Activated CD8-positive, alpha-beta memory T cell treated with anti-CD3 and anti-CD28 coated beads, Interleukin-2, amount 50 U/mL, for 48 hours (primary cell): ENCODE results near the gene AP2A2.

Experiments used
- DNase-seq: peaks from one replicate; pipeline ENCODE4 v3.0.0-alpha.2; 2020

Gene AP2A2

GRCh38 chr11:926341-926916 lies 759 bp downstream of the AP2A2 start:
- DNase-seq = no peak

GRCh38 chr11:927871-928270 lies 2.2 kb downstream of the AP2A2 start:
- DNase-seq = no peak

DNA sequence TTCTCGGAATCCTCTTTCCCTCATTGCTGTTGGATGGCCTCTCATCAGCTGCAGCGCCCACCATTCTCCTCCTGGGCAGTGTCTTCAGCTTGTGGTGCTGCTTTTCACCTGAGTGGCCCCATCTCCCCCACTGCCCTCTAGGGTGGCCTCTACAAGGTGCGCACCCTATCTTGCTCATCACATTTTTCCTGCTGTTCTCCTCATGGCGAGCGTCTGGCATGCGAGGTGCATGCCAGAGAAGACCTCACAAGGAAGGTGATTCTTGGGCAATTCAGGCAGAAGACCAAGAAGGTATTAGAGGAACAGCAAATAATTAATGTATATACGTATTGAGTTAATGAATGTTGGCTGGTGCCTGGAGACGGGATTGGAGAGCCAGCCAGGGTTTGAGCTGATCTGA lies 3.1 kb downstream of the AP2A2 start:
- no peak for DNase-seq

DNA sequence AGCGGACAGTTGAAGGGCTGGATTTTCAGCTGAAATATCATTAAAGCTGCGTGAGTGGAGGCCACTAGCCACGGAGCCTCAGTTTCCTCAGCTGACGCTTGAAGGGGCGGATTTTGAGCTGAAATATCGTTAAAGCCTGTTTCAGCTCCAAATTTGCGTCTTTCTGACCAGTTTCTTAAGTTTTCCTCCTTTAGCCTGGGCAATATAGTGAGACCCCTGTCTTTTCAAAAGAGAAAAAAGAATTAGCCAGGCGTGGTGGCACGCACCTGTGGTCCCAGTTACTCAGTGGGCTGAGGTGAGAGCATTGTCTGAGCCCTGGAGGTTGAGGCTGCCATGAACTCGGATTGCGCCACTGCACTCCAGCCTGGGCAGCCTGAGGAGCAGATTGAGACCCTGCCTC lies 3.7 kb downstream of the AP2A2 start:
- no peak for DNase-seq

GRCh38 chr11:931385-931784 lies 5.7 kb downstream of the AP2A2 start:
- DNase-seq = no peak

DNA sequence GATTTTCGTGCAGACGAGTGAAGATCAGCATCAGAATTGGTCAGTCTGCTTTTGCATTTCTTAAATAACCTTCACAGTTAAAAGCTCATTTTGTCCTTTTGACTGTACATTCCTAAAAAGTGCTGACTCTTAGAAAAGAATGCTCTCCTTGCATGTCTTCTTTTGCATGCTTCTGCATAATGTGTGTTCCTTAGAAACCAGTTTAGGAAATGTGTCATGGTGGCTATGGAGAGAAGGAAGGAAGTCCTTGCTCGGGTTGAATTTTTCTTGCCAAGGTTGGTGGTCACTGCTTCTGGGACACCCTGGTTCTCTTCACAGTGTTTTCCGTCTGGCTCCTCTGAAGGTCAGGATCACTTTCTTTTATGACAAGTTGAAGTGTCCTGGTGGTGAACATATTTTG lies 6.8 kb downstream of the AP2A2 start:
- DNase-seq = no peak

GRCh38 chr11:933142-933851 lies 7.6 kb downstream of the AP2A2 start:
- DNase-seq = no peak

- no peak for DNase-seq
Observed at GRCh38 chr11:933936-934335, 8.3 kb downstream of the AP2A2 start.

DNA sequence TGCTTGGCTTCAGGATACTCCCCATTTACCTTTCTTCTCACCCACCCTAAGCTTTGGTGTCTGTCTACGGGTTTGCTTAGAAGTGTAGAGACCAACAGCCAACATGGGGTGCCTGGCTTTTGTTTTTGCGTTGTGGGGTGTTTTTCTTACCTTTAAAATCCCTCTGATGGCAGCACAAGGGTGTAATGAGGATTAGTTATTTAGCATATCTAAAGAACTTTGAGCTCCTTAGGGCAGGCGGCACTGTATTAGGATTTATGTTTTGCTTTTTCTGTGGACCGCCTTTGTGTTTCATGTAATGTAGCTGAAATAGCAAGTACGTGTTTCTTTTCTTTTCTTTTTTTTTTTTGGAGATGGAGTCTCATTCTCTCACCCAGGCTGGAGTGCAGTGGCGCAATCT lies 8.9 kb downstream of the AP2A2 start:
- no peak for DNase-seq

DNA sequence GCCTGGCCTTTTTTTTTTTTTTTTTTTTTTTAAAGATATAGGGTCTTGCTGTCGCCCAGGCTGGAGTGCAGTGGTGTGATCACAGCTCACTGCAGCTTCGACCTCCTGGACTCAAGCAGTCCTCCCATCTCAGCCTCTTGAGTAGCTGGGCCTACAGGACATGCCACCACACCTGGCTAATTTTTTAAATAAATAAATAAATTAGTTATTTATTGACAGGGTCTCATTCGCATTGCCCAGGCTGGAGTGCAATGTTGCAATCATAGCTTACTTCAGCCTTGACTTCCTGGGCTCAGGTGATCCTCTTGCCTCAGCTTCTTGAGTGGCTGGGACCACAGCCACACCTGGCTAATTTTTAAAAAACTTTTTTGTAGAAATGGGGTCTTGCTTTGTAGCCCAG lies 10.5 kb downstream of the AP2A2 start:
- DNase-seq = no peak

DNA sequence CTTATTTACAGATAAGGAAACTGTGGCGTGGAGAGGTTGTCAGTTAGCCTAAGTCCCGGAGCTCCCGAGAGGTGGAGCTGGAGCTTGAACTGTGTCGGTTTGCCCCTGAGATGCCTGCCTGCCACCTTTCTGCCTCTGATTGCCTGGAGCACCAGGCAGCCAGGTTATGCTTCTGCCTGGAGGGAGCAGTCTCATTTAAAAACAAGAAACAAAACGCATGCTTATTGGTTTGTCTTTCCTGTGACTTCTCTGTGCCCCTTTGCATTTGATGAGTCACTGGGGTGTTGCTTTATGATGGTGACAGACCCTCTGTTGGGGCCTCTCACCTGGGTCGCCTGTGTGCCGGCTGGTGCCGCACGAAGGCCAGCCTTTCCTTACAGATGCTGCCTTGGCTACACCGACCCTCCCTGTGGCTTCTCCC lies 12.2 kb downstream of the AP2A2 start:
- DNase-seq = no peak

DNA sequence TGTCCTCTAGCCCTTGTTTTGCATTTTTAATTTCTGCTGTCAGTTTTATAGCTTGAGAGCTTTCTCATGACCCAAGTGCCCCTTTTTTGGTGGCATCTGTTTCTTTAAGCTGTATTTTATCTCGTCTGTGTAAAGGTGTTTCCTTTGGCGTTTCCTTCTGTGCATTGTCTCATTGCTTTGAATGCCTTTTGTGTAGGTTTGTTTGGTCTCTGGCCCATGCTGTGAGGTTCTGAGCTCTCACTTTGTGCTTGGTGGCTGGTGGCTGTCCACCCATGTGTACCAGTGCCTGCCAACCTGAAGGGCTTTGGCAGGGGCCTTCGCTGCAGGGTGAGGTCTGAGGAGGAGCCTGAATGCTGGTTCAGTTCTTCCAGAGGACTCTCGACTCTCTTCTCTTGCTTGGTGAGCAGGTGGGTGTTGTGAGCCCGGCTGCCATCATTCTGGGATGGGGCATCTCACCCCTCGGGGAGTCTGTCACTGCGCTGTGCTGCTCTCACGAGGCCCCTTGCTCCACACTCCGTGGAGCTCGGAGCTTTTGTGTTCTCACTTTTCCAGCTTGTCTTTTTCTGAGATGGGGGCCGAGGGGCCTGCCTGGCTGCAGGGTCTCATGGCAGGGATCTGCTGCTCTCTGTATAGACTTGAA lies 14.9 kb downstream of the AP2A2 start:
- DNase-seq = no peak

DNA sequence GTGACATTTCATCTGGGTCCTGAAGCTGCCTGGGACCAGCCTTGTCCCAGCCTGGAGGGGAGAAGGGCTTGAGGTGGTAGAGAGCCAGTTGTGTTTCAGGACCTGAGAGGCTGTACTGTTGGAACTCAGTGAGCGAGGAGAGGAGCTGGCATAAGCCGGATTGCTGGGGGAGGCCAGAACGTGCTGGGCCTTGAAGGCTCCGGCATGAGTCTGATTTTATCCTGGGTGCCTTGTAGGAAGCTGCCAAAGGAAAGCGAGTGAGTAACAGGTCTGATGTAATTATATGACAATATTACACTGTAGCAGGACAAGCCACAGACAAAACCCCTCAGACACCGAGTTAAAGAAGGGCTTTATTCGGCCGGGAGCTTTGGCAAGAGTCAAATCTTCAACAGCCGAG lies 17.2 kb downstream of the AP2A2 start:
- DNase-seq = no peak

GRCh38 chr11:944711-945470 lies 19.2 kb downstream of the AP2A2 start:
- no peak for DNase-seq

DNA sequence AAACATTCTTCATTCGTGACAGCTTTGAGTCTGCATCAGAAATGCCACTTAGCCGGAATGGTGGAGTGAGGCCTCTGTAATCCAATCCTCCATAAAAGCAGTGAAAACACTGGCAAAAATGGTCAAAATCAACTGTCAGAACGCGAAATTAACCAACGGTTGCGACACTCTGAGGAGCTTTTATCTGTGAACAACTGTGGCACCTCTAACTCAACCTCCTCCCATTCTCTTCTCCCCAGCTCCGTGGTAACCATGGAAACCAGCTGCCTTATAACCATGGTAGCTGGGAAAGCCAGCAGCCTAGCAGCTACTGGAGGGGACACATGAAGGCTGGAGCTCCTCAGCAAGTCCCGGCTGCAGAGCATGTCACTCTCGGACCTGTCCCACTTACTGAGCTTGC lies 20.3 kb downstream of the AP2A2 start:
- DNase-seq = no peak

GRCh38 chr11:947744-948143 lies 22.1 kb downstream of the AP2A2 start:
- DNase-seq = no peak

DNA sequence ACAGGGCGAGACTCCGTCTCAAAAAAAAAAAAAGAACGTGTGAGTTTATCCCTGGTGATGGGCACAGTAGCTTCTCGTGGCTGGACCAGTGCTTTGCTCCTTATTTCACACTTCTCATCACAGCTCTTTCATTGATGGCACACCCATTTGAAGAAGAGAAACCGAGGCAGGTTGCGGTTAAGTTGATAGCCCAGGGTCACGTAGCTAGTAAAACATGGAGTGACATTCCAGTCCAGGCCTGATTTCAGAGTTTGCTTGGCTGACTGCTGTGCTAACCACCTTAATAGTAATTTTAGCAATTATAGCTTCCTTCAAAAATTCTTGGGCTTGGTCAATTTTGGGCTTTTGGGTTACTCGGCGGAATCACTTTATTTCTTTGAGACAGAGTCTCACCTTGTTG lies 25.8 kb downstream of the AP2A2 start:
- DNase-seq = no peak

DNA sequence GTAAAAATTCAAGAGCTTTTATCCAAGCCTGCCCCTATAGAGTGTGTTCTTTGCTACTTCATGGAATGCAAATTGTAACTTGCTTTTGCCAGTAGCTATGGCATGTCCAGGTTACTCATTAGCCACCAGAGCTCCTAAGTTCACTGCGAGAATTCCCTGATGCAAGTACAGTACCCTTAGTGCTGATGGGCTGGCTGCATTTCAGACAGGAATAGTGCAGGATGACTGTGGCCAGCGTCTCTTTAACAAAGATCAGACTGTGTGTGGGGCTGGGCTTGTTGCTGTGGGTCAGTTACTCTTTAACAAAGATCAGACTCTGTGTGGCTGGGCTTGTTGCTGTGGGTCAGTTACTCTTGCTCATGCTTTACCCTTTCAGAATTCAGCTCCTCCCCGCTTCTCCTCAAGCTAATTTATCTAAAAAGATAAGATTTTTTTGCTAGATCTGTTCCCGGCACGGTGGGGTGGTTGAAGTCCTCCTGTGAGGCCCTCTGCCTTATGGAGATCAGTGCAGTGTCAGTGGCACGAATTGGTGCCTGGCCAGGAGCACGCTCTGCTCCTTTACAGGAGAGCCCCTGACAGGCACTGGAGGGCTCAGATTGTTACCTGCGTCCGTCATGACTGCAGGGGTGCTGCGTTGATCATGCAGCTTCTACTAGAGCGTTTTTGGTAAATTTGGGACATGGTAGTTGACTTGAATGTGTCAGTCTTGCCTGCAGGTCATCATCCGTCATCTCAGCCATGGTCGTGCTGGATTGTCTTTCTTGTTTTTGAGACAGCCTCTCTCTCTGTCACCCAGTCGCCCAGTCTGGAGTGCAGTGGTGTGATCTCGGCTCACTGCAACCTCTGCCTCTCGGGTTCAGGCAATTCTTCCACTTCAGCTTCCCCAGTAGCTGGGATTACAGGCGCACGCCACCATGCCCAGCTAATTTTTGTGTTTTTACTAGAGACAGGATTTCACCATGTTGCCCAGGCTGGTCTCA lies 27.0 kb downstream of the AP2A2 start:
- no peak for DNase-seq

- no peak for DNase-seq
Observed at GRCh38 chr11:953512-953911, 27.8 kb downstream of the AP2A2 start.

GRCh38 chr11:954392-955153 lies 28.9 kb downstream of the AP2A2 start:
- DNase-seq = no peak

- DNase-seq = no peak
Observed at GRCh38 chr11:955154-956063, 29.7 kb downstream of the AP2A2 start.
